HepG2 (cell line): Measurements from ENCODE around the gene SDF2. TPM values are rescaled to one million over a fixed set of nuclear protein-coding genes. Genes with fewer than 3 reads are reported as not detected.

Source experiments
- ELF3 ChIP-seq: IDR thresholded peaks from 2 replicates; pipeline ENCODE4 v1.6.1; 2016; ENCODE audit warnings: missing genetic modification reagents, missing compliant biosample characterization
- GFI1 ChIP-seq: sonication (generic); formaldehyde crosslinking; IDR thresholded peaks from 2 replicates; pipeline ENCODE4 v1.5.0; 2020; ENCODE audit warnings: missing genetic modification reagents, mild to moderate bottlenecking, borderline replicate concordance
- HOXA3 ChIP-seq: sonication (generic); formaldehyde crosslinking; IDR thresholded peaks from 2 replicates; pipeline ENCODE4 v1.5.0; 2020; ENCODE audit warnings: missing genetic modification reagents
- KLF16 ChIP-seq, 2 experiments: sonication (generic) in 1 of 2; formaldehyde crosslinking in 1 of 2; IDR thresholded peaks; 2 replicates each; pipeline versions ENCODE4 v1.6.1 to v1.8.0; 2016 to 2023; ENCODE audit warnings: missing genetic modification reagents in 2 of 2, missing compliant biosample characterization in 1 of 2
- MLLT10 ChIP-seq: sonication (generic); formaldehyde crosslinking; IDR thresholded peaks from 2 replicates; pipeline ENCODE4 v1.4.0; 2020; ENCODE audit warnings: missing genetic modification reagents
- NONO ChIP-seq, 2 experiments: fragments of 450-650 bp in 1 of 2; sonication (generic) in 1 of 2; formaldehyde crosslinking in 1 of 2; IDR thresholded peaks in 1 of 2; conservative IDR thresholded peaks in 1 of 2; 2 replicates each; pipeline versions ENCODE4 v1.6.1 to v1.8.0; 2017 to 2022; ENCODE audit warnings: mild to moderate bottlenecking in 1 of 2, missing genetic modification reagents in 1 of 2, moderate library complexity in 1 of 2
- RBFOX2 ChIP-seq: fragments of 200-400 bp; formaldehyde crosslinking; IDR thresholded peaks from 2 replicates; pipeline ENCODE4 v1.6.1; 2017; ENCODE audit warnings: low read depth, mild to moderate bottlenecking, low read length
- ZNF10 ChIP-seq: sonication (generic); formaldehyde crosslinking; IDR thresholded peaks from 2 replicates; pipeline ENCODE4 v1.4.0; 2020; ENCODE audit warnings: mild to moderate bottlenecking, low read depth, missing genetic modification reagents, borderline replicate concordance
- ZNF343 ChIP-seq: sonication (generic); formaldehyde crosslinking; IDR thresholded peaks from 2 replicates; pipeline ENCODE4 v1.4.0; 2020; ENCODE audit warnings: mild to moderate bottlenecking, missing genetic modification reagents
- ZNF430 ChIP-seq: sonication (generic); formaldehyde crosslinking; IDR thresholded peaks from 2 replicates; pipeline ENCODE4 v1.9.0; 2021; ENCODE audit warnings: mild to moderate bottlenecking, missing genetic modification reagents
- ZNF501 ChIP-seq: sonication (generic); formaldehyde crosslinking; IDR thresholded peaks from 2 replicates; pipeline ENCODE4 v1.5.1; 2020; ENCODE audit warnings: mild to moderate bottlenecking, moderate library complexity, missing genetic modification reagents
- ZNF547 ChIP-seq: sonication (generic); formaldehyde crosslinking; IDR thresholded peaks from 2 replicates; pipeline ENCODE4 v1.5.1; 2020; ENCODE audit warnings: mild to moderate bottlenecking, missing genetic modification reagents
- ZNF564 ChIP-seq: sonication (generic); formaldehyde crosslinking; IDR thresholded peaks from 2 replicates; pipeline ENCODE4 v1.8.1; 2023; ENCODE audit warnings: mild to moderate bottlenecking, missing genetic modification reagents
- ZNF761 ChIP-seq: sonication (generic); formaldehyde crosslinking; conservative IDR thresholded peaks from 2 replicates; pipeline ENCODE4 v1.4.0; 2020; ENCODE audit warnings: mild to moderate bottlenecking, missing genetic modification reagents
- polyA plus RNA-seq, 8 experiments: library from polyadenylated mRNA; depleted of rRNA in 3 of 8; stranded (reverse) in 7 of 8; unstranded in 1 of 8; fragments of >200 nt; fragmentation: Illumina TruSeq in 4 of 8; extraction: Trizol in 4 of 8; gene quantifications; 2 replicates each; pipeline versions ENCODE4 v1.2.1 to v1.2.3, GENCODE V29; 2011 to 2016; ENCODE audit warnings: low read depth in 4 of 8, missing spikeins in 1 of 8, mixed read lengths in 1 of 8; ENCODE audit not compliant: insufficient read depth in 1 of 8
- total RNA-seq, 5 experiments: library from RNA; depleted of rRNA; stranded (reverse); fragments of >200 nt; fragmentation: Illumina TruSeq; extraction: Trizol; gene quantifications; 2 replicates each; pipeline ENCODE4 v1.2.3, GENCODE V29; 2016; ENCODE audit warnings: low read depth in 1 of 5
- TF ChIP-seq, protein P1 (sequence below): sonication (generic); formaldehyde crosslinking; IDR thresholded peaks from one replicate; pipeline ENCODE4 v1.5.1; 2020; ENCODE audit warnings: mild to moderate bottlenecking, missing genetic modification reagents; ENCODE audit errors: not compliant biosample characterization
- TF ChIP-seq, protein P2 (sequence below): sonication (generic); formaldehyde crosslinking; IDR thresholded peaks from 2 replicates; pipeline ENCODE4 v1.9.0; 2022; ENCODE audit warnings: missing genetic modification reagents, mild to moderate bottlenecking, borderline replicate concordance
- TF ChIP-seq, protein P3 (sequence below): sonication (generic); formaldehyde crosslinking; IDR thresholded peaks from 2 replicates; pipeline ENCODE4 v1.4.0; 2020; ENCODE audit warnings: mild to moderate bottlenecking, missing genetic modification reagents

The SDF2 gene
- total and polyA plus RNA-seq, 2 of the 13 experiments (the other 11 are each of a cell fraction or from before 2014, with no cell fraction given) = 58.2 to 58.4 TPM

DNA sequence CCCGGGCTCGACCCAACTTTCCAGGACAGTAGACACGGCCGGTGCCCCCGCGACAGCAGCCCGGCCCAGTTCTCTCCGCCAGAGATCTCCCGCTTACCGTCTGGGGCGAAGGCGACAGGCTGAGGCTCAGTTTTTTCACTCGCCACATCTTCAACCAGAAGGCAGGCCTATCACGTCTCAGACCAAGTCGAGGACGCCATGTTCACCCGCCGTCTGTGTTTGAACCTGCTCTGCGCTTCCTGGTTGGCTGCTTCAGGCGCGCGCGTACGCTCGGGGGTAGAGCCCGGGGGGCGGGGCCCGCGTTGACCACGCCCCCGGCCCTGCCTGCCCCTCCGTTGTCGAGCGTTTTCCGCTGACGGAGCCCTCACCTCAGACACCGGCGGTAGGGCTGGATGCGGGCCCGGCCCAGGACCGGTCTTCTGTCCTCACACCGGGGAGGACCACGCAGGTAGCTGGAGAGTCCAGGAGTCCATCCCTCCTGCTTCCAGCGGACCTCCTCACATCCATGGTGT, 62.9 kb downstream of the SDF2 start, which contains the start of gene SPAG5 (continued):
- TF ChIP-seq, protein P1, sequence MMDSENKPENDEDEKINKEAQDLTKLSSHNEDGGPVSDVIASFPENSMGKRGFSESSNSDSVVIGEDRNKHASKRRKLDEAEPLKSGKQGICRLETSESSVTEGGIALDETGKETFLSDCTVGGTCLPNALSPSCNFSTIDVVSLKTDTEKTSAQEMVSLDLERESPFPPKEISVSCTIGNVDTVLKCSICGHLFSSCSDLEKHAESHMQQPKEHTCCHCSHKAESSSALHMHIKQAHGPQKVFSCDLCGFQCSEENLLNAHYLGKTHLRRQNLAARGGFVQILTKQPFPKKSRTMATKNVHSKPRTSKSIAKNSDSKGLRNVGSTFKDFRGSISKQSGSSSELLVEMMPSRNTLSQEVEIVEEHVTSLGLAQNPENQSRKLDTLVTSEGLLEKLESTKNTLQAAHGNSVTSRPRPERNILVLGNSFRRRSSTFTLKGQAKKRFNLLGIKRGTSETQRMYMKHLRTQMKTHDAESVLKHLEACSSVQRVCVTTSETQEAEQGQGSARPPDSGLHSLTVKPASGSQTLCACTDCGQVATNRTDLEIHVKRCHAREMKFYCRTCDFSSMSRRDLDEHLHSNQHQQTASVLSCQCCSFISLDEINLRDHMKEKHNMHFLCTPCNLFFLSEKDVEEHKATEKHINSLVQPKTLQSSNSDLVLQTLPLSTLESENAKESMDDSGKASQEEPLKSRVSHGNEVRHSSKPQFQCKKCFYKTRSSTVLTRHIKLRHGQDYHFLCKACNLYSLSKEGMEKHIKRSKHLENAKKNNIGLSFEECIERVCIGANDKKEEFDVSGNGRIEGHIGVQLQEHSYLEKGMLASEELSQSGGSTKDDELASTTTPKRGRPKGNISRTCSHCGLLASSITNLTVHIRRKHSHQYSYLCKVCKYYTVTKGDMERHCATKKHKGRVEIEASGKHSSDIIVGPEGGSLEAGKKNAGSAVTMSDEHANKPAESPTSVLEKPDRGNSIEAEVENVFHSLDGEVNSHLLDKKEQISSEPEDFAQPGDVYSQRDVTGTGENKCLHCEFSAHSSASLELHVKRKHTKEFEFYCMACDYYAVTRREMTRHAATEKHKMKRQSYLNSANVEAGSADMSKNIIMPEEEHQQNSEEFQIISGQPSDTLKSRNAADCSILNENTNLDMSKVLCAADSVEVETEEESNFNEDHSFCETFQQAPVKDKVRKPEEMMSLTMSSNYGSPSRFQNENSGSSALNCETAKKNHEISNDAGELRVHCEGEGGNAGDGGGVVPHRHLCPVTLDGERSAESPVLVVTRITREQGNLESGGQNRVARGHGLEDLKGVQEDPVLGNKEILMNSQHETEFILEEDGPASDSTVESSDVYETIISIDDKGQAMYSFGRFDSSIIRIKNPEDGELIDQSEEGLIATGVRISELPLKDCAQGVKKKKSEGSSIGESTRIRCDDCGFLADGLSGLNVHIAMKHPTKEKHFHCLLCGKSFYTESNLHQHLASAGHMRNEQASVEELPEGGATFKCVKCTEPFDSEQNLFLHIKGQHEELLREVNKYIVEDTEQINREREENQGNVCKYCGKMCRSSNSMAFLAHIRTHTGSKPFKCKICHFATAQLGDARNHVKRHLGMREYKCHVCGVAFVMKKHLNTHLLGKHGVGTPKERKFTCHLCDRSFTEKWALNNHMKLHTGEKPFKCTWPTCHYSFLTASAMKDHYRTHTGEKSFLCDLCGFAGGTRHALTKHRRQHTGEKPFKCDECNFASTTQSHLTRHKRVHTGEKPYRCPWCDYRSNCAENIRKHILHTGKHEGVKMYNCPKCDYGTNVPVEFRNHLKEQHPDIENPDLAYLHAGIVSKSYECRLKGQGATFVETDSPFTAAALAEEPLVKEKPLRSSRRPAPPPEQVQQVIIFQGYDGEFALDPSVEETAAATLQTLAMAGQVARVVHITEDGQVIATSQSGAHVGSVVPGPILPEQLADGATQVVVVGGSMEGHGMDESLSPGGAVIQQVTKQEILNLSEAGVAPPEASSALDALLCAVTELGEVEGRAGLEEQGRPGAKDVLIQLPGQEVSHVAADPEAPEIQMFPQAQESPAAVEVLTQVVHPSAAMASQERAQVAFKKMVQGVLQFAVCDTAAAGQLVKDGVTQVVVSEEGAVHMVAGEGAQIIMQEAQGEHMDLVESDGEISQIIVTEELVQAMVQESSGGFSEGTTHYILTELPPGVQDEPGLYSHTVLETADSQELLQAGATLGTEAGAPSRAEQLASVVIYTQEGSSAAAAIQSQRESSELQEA = no peak
- peak; percentile 82; the same call in 1 of the 2 replicates for TF ChIP-seq ZNF501 (CRISPR knock-in tag)
- no peak for TF ChIP-seq ZNF343 (CRISPR knock-in tag)
- TF ChIP-seq ZNF430 = peak; percentile 68; the same call in 1 of the 2 replicates
- TF ChIP-seq NONO (IDR thresholded peaks at IDR 0.05) = no peak
- peak; percentile 55; the same call in 1 of the 2 replicates for TF ChIP-seq NONO (CRISPR knock-in tag; conservative IDR thresholded peaks at IDR 0.05)
- no peak for TF ChIP-seq MLLT10
- TF ChIP-seq ELF3 (CRISPR knock-in tag) = peak; percentile 64; the same call in 1 of the 2 replicates
- peak; percentile 76; the same call in 1 of the 2 replicates for TF ChIP-seq ZNF761 (CRISPR knock-in tag)
- no peak for TF ChIP-seq GFI1 (CRISPR knock-in tag)
- peak; percentile 6; the same call in 1 of the 2 replicates for TF ChIP-seq ZNF547
- no peak for TF ChIP-seq ZNF10 (CRISPR knock-in tag)
- TF ChIP-seq HOXA3 (CRISPR knock-in tag) = peak; percentile 34
- peak; percentile 23; the same call in 1 of the 2 replicates for TF ChIP-seq ZNF564 (CRISPR knock-in tag)
- TF ChIP-seq, protein P2, sequence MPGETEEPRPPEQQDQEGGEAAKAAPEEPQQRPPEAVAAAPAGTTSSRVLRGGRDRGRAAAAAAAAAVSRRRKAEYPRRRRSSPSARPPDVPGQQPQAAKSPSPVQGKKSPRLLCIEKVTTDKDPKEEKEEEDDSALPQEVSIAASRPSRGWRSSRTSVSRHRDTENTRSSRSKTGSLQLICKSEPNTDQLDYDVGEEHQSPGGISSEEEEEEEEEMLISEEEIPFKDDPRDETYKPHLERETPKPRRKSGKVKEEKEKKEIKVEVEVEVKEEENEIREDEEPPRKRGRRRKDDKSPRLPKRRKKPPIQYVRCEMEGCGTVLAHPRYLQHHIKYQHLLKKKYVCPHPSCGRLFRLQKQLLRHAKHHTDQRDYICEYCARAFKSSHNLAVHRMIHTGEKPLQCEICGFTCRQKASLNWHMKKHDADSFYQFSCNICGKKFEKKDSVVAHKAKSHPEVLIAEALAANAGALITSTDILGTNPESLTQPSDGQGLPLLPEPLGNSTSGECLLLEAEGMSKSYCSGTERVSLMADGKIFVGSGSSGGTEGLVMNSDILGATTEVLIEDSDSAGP = peak; percentile 57; the same call in 1 of the 2 replicates
- peak; percentile 78 for TF ChIP-seq RBFOX2
- TF ChIP-seq KLF16 (CRISPR knock-in tag; IDR thresholded peaks at IDR 0.05) = peak in 1 of 2 experiments; percentile 24; a peak in 1 of 4 replicates
- TF ChIP-seq, protein P3, sequence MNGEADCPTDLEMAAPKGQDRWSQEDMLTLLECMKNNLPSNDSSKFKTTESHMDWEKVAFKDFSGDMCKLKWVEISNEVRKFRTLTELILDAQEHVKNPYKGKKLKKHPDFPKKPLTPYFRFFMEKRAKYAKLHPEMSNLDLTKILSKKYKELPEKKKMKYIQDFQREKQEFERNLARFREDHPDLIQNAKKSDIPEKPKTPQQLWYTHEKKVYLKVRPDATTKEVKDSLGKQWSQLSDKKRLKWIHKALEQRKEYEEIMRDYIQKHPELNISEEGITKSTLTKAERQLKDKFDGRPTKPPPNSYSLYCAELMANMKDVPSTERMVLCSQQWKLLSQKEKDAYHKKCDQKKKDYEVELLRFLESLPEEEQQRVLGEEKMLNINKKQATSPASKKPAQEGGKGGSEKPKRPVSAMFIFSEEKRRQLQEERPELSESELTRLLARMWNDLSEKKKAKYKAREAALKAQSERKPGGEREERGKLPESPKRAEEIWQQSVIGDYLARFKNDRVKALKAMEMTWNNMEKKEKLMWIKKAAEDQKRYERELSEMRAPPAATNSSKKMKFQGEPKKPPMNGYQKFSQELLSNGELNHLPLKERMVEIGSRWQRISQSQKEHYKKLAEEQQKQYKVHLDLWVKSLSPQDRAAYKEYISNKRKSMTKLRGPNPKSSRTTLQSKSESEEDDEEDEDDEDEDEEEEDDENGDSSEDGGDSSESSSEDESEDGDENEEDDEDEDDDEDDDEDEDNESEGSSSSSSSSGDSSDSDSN (CRISPR knock-in tag) = peak; percentile 96; the same call in 1 of the 2 replicates
